ENCODE measurements around the gene LCMT2. TPM values are rescaled to one million over a fixed set of nuclear protein-coding genes. Genes with fewer than 3 reads are reported as not detected.

The LCMT2 gene
- total RNA-seq, 4 donors from 2014 or later: 2.8 to 5.5 (median 3.2) TPM

DNA sequence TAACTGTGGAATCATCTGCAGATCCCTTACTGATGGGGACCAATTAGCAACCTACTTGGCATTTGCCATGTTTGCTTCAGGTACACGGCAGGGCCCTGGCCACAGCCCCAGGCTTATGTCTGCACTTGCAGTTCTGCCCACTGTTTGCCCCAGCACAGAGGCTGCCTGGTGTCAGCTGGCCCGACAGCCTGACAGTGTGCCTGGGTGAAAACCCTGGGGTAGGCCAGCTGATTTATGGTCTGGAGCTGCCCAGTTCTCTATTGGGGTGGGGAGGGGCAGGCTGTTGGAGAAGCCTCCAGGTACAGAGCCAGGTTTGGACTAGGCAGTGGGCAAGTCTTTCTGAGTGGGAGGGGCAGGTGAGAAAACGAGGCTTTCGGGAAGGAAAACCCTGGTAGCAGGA is 52.5 kb downstream of the LCMT2 start:
- TF ChIP-seq, protein P1, sequence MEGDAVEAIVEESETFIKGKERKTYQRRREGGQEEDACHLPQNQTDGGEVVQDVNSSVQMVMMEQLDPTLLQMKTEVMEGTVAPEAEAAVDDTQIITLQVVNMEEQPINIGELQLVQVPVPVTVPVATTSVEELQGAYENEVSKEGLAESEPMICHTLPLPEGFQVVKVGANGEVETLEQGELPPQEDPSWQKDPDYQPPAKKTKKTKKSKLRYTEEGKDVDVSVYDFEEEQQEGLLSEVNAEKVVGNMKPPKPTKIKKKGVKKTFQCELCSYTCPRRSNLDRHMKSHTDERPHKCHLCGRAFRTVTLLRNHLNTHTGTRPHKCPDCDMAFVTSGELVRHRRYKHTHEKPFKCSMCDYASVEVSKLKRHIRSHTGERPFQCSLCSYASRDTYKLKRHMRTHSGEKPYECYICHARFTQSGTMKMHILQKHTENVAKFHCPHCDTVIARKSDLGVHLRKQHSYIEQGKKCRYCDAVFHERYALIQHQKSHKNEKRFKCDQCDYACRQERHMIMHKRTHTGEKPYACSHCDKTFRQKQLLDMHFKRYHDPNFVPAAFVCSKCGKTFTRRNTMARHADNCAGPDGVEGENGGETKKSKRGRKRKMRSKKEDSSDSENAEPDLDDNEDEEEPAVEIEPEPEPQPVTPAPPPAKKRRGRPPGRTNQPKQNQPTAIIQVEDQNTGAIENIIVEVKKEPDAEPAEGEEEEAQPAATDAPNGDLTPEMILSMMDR (IDR thresholded peaks at IDR 0.05; ENCODE audit: low read depth): no peak

GRCh38 chr15:43277231-43277823 is 53.0 kb downstream of the LCMT2 start:
- TF ChIP-seq, protein P1 (IDR thresholded peaks at IDR 0.05; ENCODE audit: low read depth): no peak

- TF ChIP-seq, protein P1 (IDR thresholded peaks at IDR 0.05; ENCODE audit: low read depth): no peak
Observed at GRCh38 chr15:43276563-43277200, 53.7 kb downstream of the LCMT2 start.

GRCh38 chr15:43275740-43276562 is 54.4 kb downstream of the LCMT2 start:
- TF ChIP-seq, protein P1 (IDR thresholded peaks at IDR 0.05; ENCODE audit: low read depth): no peak

- TF ChIP-seq, protein P1 (IDR thresholded peaks at IDR 0.05; ENCODE audit: low read depth): no peak
Observed at GRCh38 chr15:43274136-43274535, 56.2 kb downstream of the LCMT2 start.

Other genes with a start within 250 kb of the LCMT2 start
- gene UBR1, start 224.5 kb downstream of the LCMT2 start, total RNA-seq: 10 to 100 TPM; 32.6 to 57.4 (median 39.3) TPM
- gene TMEM62, start 197.0 kb downstream of the LCMT2 start, total RNA-seq: 10 to 100 TPM; 28.7 to 39.4 (median 37.1) TPM
- gene CCNDBP1, start 145.2 kb downstream of the LCMT2 start, total RNA-seq: 100 to 1,000 TPM; 121 to 201 (median 130) TPM
- 10 to 100 TPM in 1 of 4 donors, 1 to 10 TPM in 3; 1.5 to 11.1 (median 2.2) TPM for gene EPB42, start 109.6 kb downstream of the LCMT2 start, total RNA-seq
- 1 to 10 TPM in 2 of 4 donors, under 1 TPM in 1, not detected in 1; 0.22 to 4.7 (median 1.0) TPM for gene TGM5, start 63.6 kb downstream of the LCMT2 start, total RNA-seq
- gene TGM7, start 28.3 kb downstream of the LCMT2 start, total RNA-seq: not detected
- gene ZSCAN29, start 40.5 kb upstream of the LCMT2 start, total RNA-seq: 10 to 100 TPM; 13.6 to 20.7 (median 19.7) TPM
- gene TUBGCP4, start 40.5 kb upstream of the LCMT2 start, total RNA-seq: 10 to 100 TPM; 10.8 to 14.0 (median 12.1) TPM
- gene TP53BP1, start 162.6 kb upstream of the LCMT2 start, total RNA-seq: 10 to 100 TPM; 29.3 to 49.5 (median 40.2) TPM
- gene MAP1A, start 187.0 kb upstream of the LCMT2 start, total RNA-seq: 10 to 100 TPM; 11.5 to 16.6 (median 14.4) TPM